IPS-11a (cell line): ENCODE data around the gene NEUROD4.

Experiments used
- H3K4me3 ChIP-seq: one replicate; pipeline ENCODE4 v1.5.1; 2013; ENCODE audit warnings: low read depth, low read length, control low read depth

Gene NEUROD4

DNA sequence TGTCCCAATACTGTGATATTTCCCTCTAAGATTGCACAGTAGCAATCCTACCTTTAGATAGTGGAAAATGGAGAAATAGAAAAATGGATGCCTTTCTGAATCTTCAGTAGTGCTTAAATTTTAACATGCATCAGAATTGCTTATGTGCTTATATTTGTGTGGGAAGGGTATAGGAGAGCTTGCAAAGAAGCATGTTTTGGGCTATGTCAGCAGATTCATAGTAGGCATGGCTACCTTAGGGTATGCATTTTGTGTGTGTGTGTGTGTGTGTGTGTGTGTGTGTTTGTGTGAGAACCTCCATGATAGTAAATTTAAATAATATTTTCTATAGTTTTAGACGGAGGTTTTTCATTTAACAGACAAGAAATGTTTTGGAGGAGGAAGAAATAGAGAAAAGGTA, 38.3 kb downstream of the NEUROD4 start:
- no peak overlapping the region for H3K4me3 ChIP-seq

DNA sequence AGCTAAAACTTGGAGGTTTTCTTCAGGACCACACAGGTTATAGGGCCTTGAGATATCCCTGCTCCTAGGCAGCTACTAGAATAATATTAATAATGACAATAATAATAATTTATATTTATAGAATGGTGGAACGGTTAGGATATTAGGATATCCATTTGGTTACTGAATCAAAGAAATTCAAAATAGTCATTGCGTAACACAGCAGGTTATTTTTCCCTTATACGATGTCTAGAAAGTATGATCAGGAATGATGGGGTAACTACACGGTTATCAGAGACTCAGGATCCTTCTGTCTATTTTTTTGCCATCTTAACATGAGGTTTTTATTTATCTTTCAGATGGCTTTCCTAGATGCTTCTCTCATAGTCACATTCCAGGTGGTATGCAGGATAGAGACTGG, 39.0 kb downstream of the NEUROD4 start:
- H3K4me3 ChIP-seq: no peak overlapping the region

- no peak overlapping the region for H3K4me3 ChIP-seq
Measured at GRCh38 chr12:55060470-55060869, 40.7 kb downstream of the NEUROD4 start.

GRCh38 chr12:55061024-55061423, 41.2 kb downstream of the NEUROD4 start:
- H3K4me3 ChIP-seq: no peak overlapping the region

- H3K4me3 ChIP-seq: no peak overlapping the region
Measured at GRCh38 chr12:55063291-55063690, 43.5 kb downstream of the NEUROD4 start.

- no peak overlapping the region for H3K4me3 ChIP-seq
Measured at GRCh38 chr12:55065535-55065934, 45.8 kb downstream of the NEUROD4 start.

- H3K4me3 ChIP-seq: no peak overlapping the region
Measured at GRCh38 chr12:55067701-55068100, 47.9 kb downstream of the NEUROD4 start.

DNA sequence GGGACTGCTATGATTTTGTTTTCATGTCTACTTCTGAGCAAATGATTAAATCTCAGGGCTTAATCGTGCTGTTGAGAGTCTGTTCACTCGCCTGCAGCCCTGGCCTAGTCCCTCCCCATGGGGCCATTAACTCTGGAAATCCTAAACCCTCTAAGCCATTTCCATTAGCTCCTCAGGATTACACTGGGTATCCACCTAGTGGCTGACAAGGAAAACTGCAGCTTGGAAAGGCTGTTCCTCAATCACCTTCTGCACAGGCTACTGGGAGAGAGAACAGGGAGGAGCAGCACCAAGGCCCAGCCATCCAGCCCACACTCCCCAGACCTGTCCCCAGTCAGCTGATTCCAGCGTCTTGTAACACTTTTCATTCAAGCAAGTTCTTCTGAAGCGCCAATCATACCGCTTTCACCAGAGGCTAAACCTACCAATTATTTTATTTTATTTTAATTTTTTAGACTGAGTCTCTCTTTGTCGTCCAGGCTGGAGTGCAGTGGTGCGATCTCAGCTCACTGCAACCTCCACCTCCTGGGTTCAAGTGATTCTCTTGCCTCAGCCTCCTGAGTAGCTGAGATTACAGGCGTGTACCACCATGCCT, 48.7 kb downstream of the NEUROD4 start:
- no peak overlapping the region for H3K4me3 ChIP-seq

- no peak overlapping the region for H3K4me3 ChIP-seq
Measured at GRCh38 chr12:55072083-55072482, 52.3 kb downstream of the NEUROD4 start.

GRCh38 chr12:55073043-55074022, 53.6 kb downstream of the NEUROD4 start:
- H3K4me3 ChIP-seq: no peak overlapping the region

DNA sequence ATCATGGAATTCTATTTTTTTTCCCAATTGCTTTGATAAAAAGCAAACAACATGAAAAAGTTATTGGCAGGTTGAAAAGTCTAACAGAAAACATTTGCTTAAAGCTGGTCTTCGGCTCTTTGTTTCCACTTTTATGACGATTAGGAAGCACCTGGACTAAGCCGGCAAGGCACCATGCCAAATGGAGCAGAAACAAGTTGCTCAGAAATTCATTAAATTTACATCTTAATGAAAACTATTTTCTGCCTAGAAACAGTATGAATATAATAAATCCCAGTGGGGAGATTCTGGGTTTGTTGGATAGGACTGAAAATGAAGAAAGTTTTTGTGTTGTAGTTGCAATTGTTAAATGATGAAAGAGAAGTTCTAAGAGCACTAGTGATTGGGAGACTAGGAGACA, 55.0 kb downstream of the NEUROD4 start:
- H3K4me3 ChIP-seq: no peak overlapping the region
